GM21529 (cell line): Measurements from ENCODE around the gene C22orf31.
"Not testable (repeated sequence)": the region's sequence is repeated elsewhere in the genome, so short reads cannot be mapped to it uniquely, and the experiment has no call there.

Experiments used
- ATAC-seq: cut with Tn5 transposase; IDR thresholded peaks from one replicate; pipeline ENCODE4 v1.9.1; 2021; ENCODE audit not compliant: unreplicated experiment

Gene C22orf31

GRCh38 chr22:29055192-29055830, 6.3 kb downstream of the C22orf31 start:
- ATAC-seq: no peak

- ATAC-seq: no peak
These were observed 7.3 kb downstream of the C22orf31 start for GRCh38 chr22:29054251-29054767.

- no peak for ATAC-seq
These were observed 8.5 kb downstream of the C22orf31 start for GRCh38 chr22:29053048-29053702.

- ATAC-seq: no peak
These were observed 11.2 kb downstream of the C22orf31 start for GRCh38 chr22:29050457-29050856.

- no peak for ATAC-seq
These were observed 11.9 kb downstream of the C22orf31 start for GRCh38 chr22:29049655-29050263.

GRCh38 chr22:29048822-29049654, 12.6 kb downstream of the C22orf31 start:
- no peak for ATAC-seq

GRCh38 chr22:29044657-29045176, 16.9 kb downstream of the C22orf31 start:
- ATAC-seq: no peak

GRCh38 chr22:29043906-29044575, 17.6 kb downstream of the C22orf31 start:
- no peak for ATAC-seq

- ATAC-seq: no peak
These were observed 20.2 kb downstream of the C22orf31 start for GRCh38 chr22:29041408-29041807.

GRCh38 chr22:29040385-29041275, 21.0 kb downstream of the C22orf31 start:
- no peak for ATAC-seq

GRCh38 chr22:29039684-29040083, 21.9 kb downstream of the C22orf31 start:
- not testable (repeated sequence) for ATAC-seq

GRCh38 chr22:29039148-29039547, 22.5 kb downstream of the C22orf31 start:
- ATAC-seq: no peak

GRCh38 chr22:29037340-29037932, 24.2 kb downstream of the C22orf31 start:
- no peak for ATAC-seq

GRCh38 chr22:29032584-29032983, 29.0 kb downstream of the C22orf31 start:
- no peak for ATAC-seq

GRCh38 chr22:29032014-29032475, 29.6 kb downstream of the C22orf31 start:
- ATAC-seq: no peak

GRCh38 chr22:29031227-29032011, 30.2 kb downstream of the C22orf31 start:
- no peak for ATAC-seq

- ATAC-seq: no peak
These were observed 30.9 kb downstream of the C22orf31 start for GRCh38 chr22:29030618-29031226.
